Vagina (tissue), 2 donors: ENCODE measurements around the gene FRMPD1.

Experiments used
- POLR2A ChIP-seq, 2 donors: fragments of 450-650 bp; IDR thresholded peaks; one replicate each; pipeline ENCODE4 v1.6.1; 2017; ENCODE audit warnings: antibody characterized with exemption in 2 of 2, mild to moderate bottlenecking in 2 of 2, moderate library complexity in 2 of 2
- POLR2AphosphoS5 ChIP-seq, 2 donors: sonication (generic); formaldehyde crosslinking; IDR thresholded peaks; one replicate each; pipeline ENCODE4 v1.9.0; 2017; ENCODE audit warnings: antibody characterized with exemption in 2 of 2, mild to moderate bottlenecking in 2 of 2, low read depth in 1 of 2; ENCODE audit not compliant: insufficient read depth in 1 of 2
- TF ChIP-seq, protein P1 (sequence below), 3 experiments: fragments of 450-650 bp in 2 of 3; fragments of 200-600 bp in 1 of 3; sonication (generic) in 1 of 3; IDR thresholded peaks; one replicate each; pipeline ENCODE4 v1.5.1; 2017 to 2019; ENCODE audit warnings: antibody characterized with exemption in 3 of 3, mild to moderate bottlenecking in 2 of 3, moderate library complexity in 2 of 3

DNA sequence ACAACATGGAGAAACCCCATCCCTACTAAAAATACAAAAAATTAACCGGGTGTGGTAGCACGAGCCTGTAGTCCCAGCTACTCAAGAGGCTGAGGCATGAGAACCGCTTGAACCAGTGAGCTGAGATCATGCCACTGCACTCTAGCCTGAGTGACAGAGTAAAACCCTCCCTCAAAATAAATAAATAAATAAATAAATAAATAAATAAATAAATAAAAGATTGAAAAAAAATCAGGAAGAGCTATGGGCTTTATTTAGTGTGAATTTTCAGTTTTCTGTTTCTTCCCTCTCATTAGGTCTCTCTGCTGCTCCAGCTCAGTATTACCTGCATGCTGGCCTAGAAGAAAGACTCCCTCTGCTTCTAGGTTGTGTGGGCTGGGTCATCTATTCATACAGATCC, 55.0 kb downstream of the FRMPD1 start:
- TF ChIP-seq, protein P1, sequence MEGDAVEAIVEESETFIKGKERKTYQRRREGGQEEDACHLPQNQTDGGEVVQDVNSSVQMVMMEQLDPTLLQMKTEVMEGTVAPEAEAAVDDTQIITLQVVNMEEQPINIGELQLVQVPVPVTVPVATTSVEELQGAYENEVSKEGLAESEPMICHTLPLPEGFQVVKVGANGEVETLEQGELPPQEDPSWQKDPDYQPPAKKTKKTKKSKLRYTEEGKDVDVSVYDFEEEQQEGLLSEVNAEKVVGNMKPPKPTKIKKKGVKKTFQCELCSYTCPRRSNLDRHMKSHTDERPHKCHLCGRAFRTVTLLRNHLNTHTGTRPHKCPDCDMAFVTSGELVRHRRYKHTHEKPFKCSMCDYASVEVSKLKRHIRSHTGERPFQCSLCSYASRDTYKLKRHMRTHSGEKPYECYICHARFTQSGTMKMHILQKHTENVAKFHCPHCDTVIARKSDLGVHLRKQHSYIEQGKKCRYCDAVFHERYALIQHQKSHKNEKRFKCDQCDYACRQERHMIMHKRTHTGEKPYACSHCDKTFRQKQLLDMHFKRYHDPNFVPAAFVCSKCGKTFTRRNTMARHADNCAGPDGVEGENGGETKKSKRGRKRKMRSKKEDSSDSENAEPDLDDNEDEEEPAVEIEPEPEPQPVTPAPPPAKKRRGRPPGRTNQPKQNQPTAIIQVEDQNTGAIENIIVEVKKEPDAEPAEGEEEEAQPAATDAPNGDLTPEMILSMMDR (IDR thresholded peaks at IDR 0.05) = no peak
- no peak for TF ChIP-seq POLR2A (IDR thresholded peaks at IDR 0.05)
- TF ChIP-seq POLR2AphosphoS5 (IDR thresholded peaks at IDR 0.05; ENCODE audit: insufficient read depth in 1 of 2, low read depth in 1 of 2) = no peak
